SHP77 (cell line): ENCODE data around the gene DDX54.

Source experiments
- DNase-seq, 2 experiments: peaks; one replicate each; lab custom pipeline; 2025; lab: John Stamatoyannopoulos, UW

DDX54 gene

GRCh38 chr12:113162102-113163029 lies 22.9 kb downstream of the DDX54 start:
- no peak for DNase-seq

- DNase-seq: no peak
Measured at GRCh38 chr12:113161415-113162016, 23.8 kb downstream of the DDX54 start.

GRCh38 chr12:113159937-113160336 lies 25.3 kb downstream of the DDX54 start:
- no peak for DNase-seq

GRCh38 chr12:113158439-113159203 lies 26.7 kb downstream of the DDX54 start:
- DNase-seq: no peak

GRCh38 chr12:113157218-113157859 lies 27.9 kb downstream of the DDX54 start:
- DNase-seq: no peak

GRCh38 chr12:113155646-113156045 lies 29.6 kb downstream of the DDX54 start:
- no peak for DNase-seq

- no peak for DNase-seq
Measured at GRCh38 chr12:113155060-113155459, 30.2 kb downstream of the DDX54 start.

- no peak for DNase-seq
Measured at GRCh38 chr12:113154351-113154973, 30.8 kb downstream of the DDX54 start.

GRCh38 chr12:113152835-113153814 lies 32.2 kb downstream of the DDX54 start:
- peak; percentile 69 to 75 for DNase-seq

- DNase-seq: no peak
Measured at GRCh38 chr12:113152196-113152834, 33.0 kb downstream of the DDX54 start.

- no peak for DNase-seq
Measured at GRCh38 chr12:113151655-113152054, 33.6 kb downstream of the DDX54 start.

GRCh38 chr12:113149361-113150150 lies 35.7 kb downstream of the DDX54 start, which contains the start of gene CFAP73:
Gene CFAP73, plus strand, starts transcription at chr12:113149724. Its CDS starts 134 bp downstream, at chr12:113149858.
- peak; percentile 71 to 80 for DNase-seq

- no peak for DNase-seq
Measured at GRCh38 chr12:113146999-113147398, 38.3 kb downstream of the DDX54 start.

- no peak for DNase-seq
Measured at GRCh38 chr12:113145720-113146551, 39.3 kb downstream of the DDX54 start.

GRCh38 chr12:113144806-113145205 lies 40.5 kb downstream of the DDX54 start:
- no peak for DNase-seq

- no peak for DNase-seq
Measured at GRCh38 chr12:113143959-113144358, 41.3 kb downstream of the DDX54 start.

GRCh38 chr12:113142886-113143332 lies 42.4 kb downstream of the DDX54 start:
- no peak for DNase-seq
